Transverse colon (tissue), 4 donors: Measurements from ENCODE around the gene FCN3. TPM values are rescaled to one million over a fixed set of nuclear protein-coding genes. Genes with fewer than 3 reads are reported as not detected.
A peak's percentile ranks its signal among the peaks of the same experiment; 100 is the strongest.

Experiments used
- DNase-seq: peaks from one replicate; pipeline ENCODE4 v3.0.0-alpha.2; 2019
- H3K27ac ChIP-seq, 4 donors: fragments of 200-600 bp; sonication (generic); 2 replicates each; pipeline ENCODE4 v1.5.1; 2016 to 2018; ENCODE audit warnings: inconsistent platforms in 4 of 4
- H3K27me3 ChIP-seq: fragments of 200-600 bp; sonication (generic); 2 replicates; pipeline ENCODE4 v1.5.1; 2017; ENCODE audit warnings: inconsistent platforms
- H3K36me3 ChIP-seq, 4 donors: fragments of 200-600 bp; sonication (generic); 2 replicates each; pipeline ENCODE4 v1.5.1; 2017 to 2019; ENCODE audit warnings: inconsistent platforms in 4 of 4
- H3K4me1 ChIP-seq, 4 donors: fragments of 200-600 bp; sonication (generic); 2 replicates each; pipeline ENCODE4 v1.5.1; 2017 to 2020; ENCODE audit warnings: inconsistent platforms in 4 of 4
- H3K4me3 ChIP-seq, 4 donors: fragments of 200-600 bp; sonication (generic); 1 replicate in 1 of 4; 2 replicates in 3 of 4; pipeline versions ENCODE4 v1.5.1 to v1.6.1; 2017 to 2019; ENCODE audit warnings: inconsistent platforms in 4 of 4
- H3K9me3 ChIP-seq, 2 donors: fragments of 200-600 bp; sonication (generic); 2 replicates each; pipeline ENCODE4 v1.5.1; 2017 to 2019; ENCODE audit warnings: inconsistent platforms in 2 of 2
- CTCF ChIP-seq, 5 experiments: fragments of 200-600 bp in 3 of 5; fragments of 450-650 bp in 2 of 5; sonication (generic) in 3 of 5; IDR thresholded peaks; 1 replicate in 2 of 5; 2 replicates in 3 of 5; pipeline ENCODE4 v1.5.1; 2016 to 2017; ENCODE audit warnings: antibody characterized with exemption in 5 of 5, inconsistent platforms in 3 of 5, mild to moderate bottlenecking in 2 of 5, moderate library complexity in 1 of 5
- EP300 ChIP-seq: sonication (generic); formaldehyde crosslinking; IDR thresholded peaks from one replicate; pipeline ENCODE4 v1.6.1; 2017; ENCODE audit warnings: antibody characterized with exemption, low read depth
- POLR2A ChIP-seq: fragments of 450-650 bp; IDR thresholded peaks from one replicate; pipeline ENCODE4 v1.6.1; 2016; ENCODE audit warnings: antibody characterized with exemption, mild to moderate bottlenecking, moderate library complexity
- POLR2AphosphoS5 ChIP-seq, 3 donors: sonication (generic); formaldehyde crosslinking; IDR thresholded peaks; one replicate each; pipeline ENCODE4 v1.6.1; 2016; ENCODE audit warnings: antibody characterized with exemption in 3 of 3
- WGBS, 2 donors: methylation state at CpG; one replicate each; pipeline ENCODE4 v1.1.5; 2018; ENCODE audit warnings: low coverage in 1 of 2; 5-methylcytosine and 5-hydroxymethylcytosine counted together
- in situ Hi-C, 4 donors: fragments of 200-750 bp; cut with MboI; loops; one replicate each; pipeline versions ENCODE4 v1.15.0 to v1.15.1; 2017; ENCODE audit warnings: low sequenced_read_pairs in 3 of 4, low pct_ligation_motif_present in 1 of 4, low pct_unique_long_range_greater_than_20kb in 1 of 4
- intact Hi-C: fragments of 100-400 bp; cut with DNase I; formaldehyde crosslinking; loops from one replicate; pipeline ENCODE4 v1.15.1; 2023; ENCODE audit warnings: low total_unique reads
- total RNA-seq, 4 donors: library from RNA; depleted of rRNA; stranded (reverse); fragments of >200 nt; gene quantifications; one replicate each; pipeline ENCODE4 v1.1.0, GENCODE V29; 2016

Gene FCN3
- total RNA-seq, 4 donors from 2014 or later = 1.2 to 1.9 TPM; not detected in 2

GRCh38 chr1:27343639-27344025, 31.0 kb downstream of the FCN3 start:
- no peak for DNase-seq
- Histone ChIP-seq H3K36me3 (no peaks in the 10 kb centered on the region), H3K27me3 (no peaks in the 10 kb centered on the region), H3K9me3 (no peaks in the 10 kb centered on the region), H3K27ac (peak overlapping the region in 2 of 4 donors; percentile 68 to 70), H3K4me1 (peaks cover 0 to 15% (median 9%) of the 10 kb centered on the region in 4 donors), H3K4me3 (peak overlapping the region in 2 of 4 donors; percentile 30 to 37)
- WGBS, 2 donors = 33 to 71% methylated on average over 1 to 5 of the region's 5 CpGs
- in situ Hi-C loops = no loop called here
- no peak for TF ChIP-seq POLR2A
- TF ChIP-seq POLR2AphosphoS5 (IDR thresholded peaks at IDR 0.05) = no peak
- no peak for TF ChIP-seq CTCF (IDR thresholded peaks at IDR 0.05)
- TF ChIP-seq EP300 = no peak
- intact Hi-C loops = no loop called here

- no peaks in the 10 kb centered on the region for H3K36me3 ChIP-seq
- 61% methylated on average over 30 of the region's 31 CpGs; no CpG with 5 or more reads in 1 of the 2 donors for WGBS, 2 donors
- peak overlapping the region; percentile 65 to 70 (median 67) for H3K27ac ChIP-seq
- peaks cover 0 to 15% (median 9%) of the 10 kb centered on the region in 4 donors for H3K4me1 ChIP-seq
- H3K27me3 ChIP-seq = no peaks in the 10 kb centered on the region
- DNase-seq = peak; percentile 67
- intact Hi-C loops = no loop called here
- peak overlapping the region in 2 of 4 donors; percentile 30 to 37 for H3K4me3 ChIP-seq
- no peaks in the 10 kb centered on the region for H3K9me3 ChIP-seq
- in situ Hi-C loops = no loop called here
- TF ChIP-seq POLR2AphosphoS5 (IDR thresholded peaks at IDR 0.05) (no peak), CTCF (IDR thresholded peaks at IDR 0.05) (no peak), POLR2A (no peak)
Observed at GRCh38 chr1:27342778-27343638, 31.6 kb downstream of the FCN3 start.

GRCh38 chr1:27342391-27342777, 32.2 kb downstream of the FCN3 start:
- intact Hi-C loops (no loop called here), in situ Hi-C loops (no loop called here)
- H3K4me1 ChIP-seq = peaks cover 0 to 15% (median 9%) of the 10 kb centered on the region in 4 donors
- no peaks in the 10 kb centered on the region for H3K36me3 ChIP-seq
- H3K27ac ChIP-seq = peak overlapping the region; percentile 65 to 70 (median 67)
- H3K9me3 ChIP-seq = no peaks in the 10 kb centered on the region
- DNase-seq = no peak
- no peak for TF ChIP-seq EP300
- 58 to 100% methylated on average over 1 to 6 of the region's 8 CpGs for WGBS, 2 donors
- peak overlapping the region in 3 of 4 donors; percentile 25 to 37 (median 30) for H3K4me3 ChIP-seq
- H3K27me3 ChIP-seq = no peaks in the 10 kb centered on the region

GRCh38 chr1:27341525-27342252, 32.9 kb downstream of the FCN3 start, which contains the start of gene SYTL1:
SYTL1 (plus strand) TSS chr1:27342022; CDS start chr1:27345335, 3,313 bp downstream.
- DNase-seq = peak; percentile 75
- WGBS, 2 donors = 19% methylated on average over 19 of the region's 22 CpGs; no CpG with 5 or more reads in 1 of the 2 donors
- intact Hi-C loops (no loop called here), in situ Hi-C loops (no loop called here)
- H3K4me3 ChIP-seq = peak within 1 kb of the TSS; percentile 22 to 37 (median 28)
- peak within 1 kb of the TSS; percentile 65 to 70 (median 67) for H3K27ac ChIP-seq
- peak; percentile 12 for TF ChIP-seq POLR2A
- no peak for TF ChIP-seq CTCF (IDR thresholded peaks at IDR 0.05)
- H3K36me3 ChIP-seq = no peaks in the 10 kb centered on the region
- H3K9me3 ChIP-seq = no peaks in the 10 kb centered on the region
- peaks cover 0 to 15% (median 9%) of the 10 kb centered on the region in 4 donors for H3K4me1 ChIP-seq
- no peaks in the 10 kb centered on the region for H3K27me3 ChIP-seq
